ENCODE data around the gene CEP89. TPM values are rescaled to one million over a fixed set of nuclear protein-coding genes. Genes with fewer than 3 reads are reported as not detected.
"Not testable (repeated sequence)": the region's sequence is repeated elsewhere in the genome, so short reads cannot be mapped to it uniquely, and the experiment has no call there.

The CEP89 gene
- total RNA-seq, 2 donors from 2014 or later, result 19.3 to 20.6 TPM

GRCh38 chr19:32988724-32989123 lies 17.0 kb upstream of the CEP89 start:
- H3K9me3 ChIP-seq, result no peaks in the 10 kb centered on the region
- H3K27ac ChIP-seq, result no peak overlapping the region
- intact Hi-C loops (cut with DNase I), result no loop called here

GRCh38 chr19:32988254-32988653 lies 16.5 kb upstream of the CEP89 start:
- H3K27ac ChIP-seq; H3K27me3 ChIP-seq (replicated peaks; ENCODE audit: insufficient read depth); DNase-seq (ENCODE audit: low spot score); H3K4me3 ChIP-seq; H3K4me1 ChIP-seq (replicated peaks); H3K36me3 ChIP-seq; H3K9me3 ChIP-seq; intact Hi-C loops (cut with DNase I): not testable (repeated sequence)
- 67% methylated on average over 5 of the region's 5 CpGs for WGBS

More at GRCh38 chr19:32988724-32989123, 17.0 kb upstream of the CEP89 start:
- DNase-seq (ENCODE audit: low spot score), result no peak
- H3K36me3 ChIP-seq, result peaks cover 0 to under 1% of the 10 kb centered on the region in 2 donors
- no peak for TF ChIP-seq POLR2A (IDR thresholded peaks at IDR 0.05)
- no peak for TF ChIP-seq POLR2AphosphoS5 (IDR thresholded peaks at IDR 0.05)
- no peak for TF ChIP-seq CTCF (IDR thresholded peaks at IDR 0.05)
- H3K4me1 ChIP-seq (replicated peaks), result no peaks in the 10 kb centered on the region
- no peak overlapping the region for H3K4me3 ChIP-seq
- H3K27me3 ChIP-seq (replicated peaks; ENCODE audit: insufficient read depth), result no peaks in the 10 kb centered on the region
- 72% methylated on average over 5 of the region's 5 CpGs for WGBS

- WGBS, result 96% methylated on average over 6 of the region's 6 CpGs
- H3K27ac ChIP-seq; H3K27me3 ChIP-seq (replicated peaks; ENCODE audit: insufficient read depth); DNase-seq (ENCODE audit: low spot score); H3K4me1 ChIP-seq (replicated peaks); H3K9me3 ChIP-seq; H3K36me3 ChIP-seq; intact Hi-C loops (cut with DNase I); H3K4me3 ChIP-seq: not testable (repeated sequence)
These were observed 10.7 kb upstream of the CEP89 start for GRCh38 chr19:32982488-32982887.

GRCh38 chr19:32979807-32980206 lies 8.0 kb upstream of the CEP89 start:
- intact Hi-C loops (cut with DNase I); H3K36me3 ChIP-seq; H3K4me1 ChIP-seq (replicated peaks); H3K27ac ChIP-seq; DNase-seq (ENCODE audit: low spot score); H3K27me3 ChIP-seq (replicated peaks; ENCODE audit: insufficient read depth); H3K9me3 ChIP-seq; H3K4me3 ChIP-seq: not testable (repeated sequence)
- 90% methylated on average over 7 of the region's 7 CpGs for WGBS

GRCh38 chr19:32977813-32978212 lies 6.1 kb upstream of the CEP89 start:
- H3K9me3 ChIP-seq; H3K4me1 ChIP-seq (replicated peaks); H3K36me3 ChIP-seq; DNase-seq (ENCODE audit: low spot score); intact Hi-C loops (cut with DNase I); H3K27me3 ChIP-seq (replicated peaks; ENCODE audit: insufficient read depth); H3K4me3 ChIP-seq: not testable (repeated sequence)
- WGBS, result 91% methylated on average over 4 of the region's 4 CpGs
- H3K27ac ChIP-seq, result peak overlapping the region; percentile 80

GRCh38 chr19:32977280-32977679 lies 5.5 kb upstream of the CEP89 start:
- Histone ChIP-seq H3K27ac (peak overlapping the region; percentile 80), H3K4me1 (replicated peaks) (peaks cover 8% of the 10 kb centered on the region), H3K9me3 (no peaks in the 10 kb centered on the region), H3K36me3 (no peaks in the 10 kb centered on the region), H3K4me3 (no peak overlapping the region), H3K27me3 (replicated peaks; ENCODE audit: insufficient read depth) (no peaks in the 10 kb centered on the region)
- intact Hi-C loops (cut with DNase I), result no loop called here
- WGBS, result 42% methylated on average over 7 of the region's 7 CpGs
- peak; percentile 76 for DNase-seq (ENCODE audit: low spot score)
- peak; percentile 80 for TF ChIP-seq POLR2AphosphoS5 (IDR thresholded peaks at IDR 0.05)
- TF ChIP-seq CTCF (IDR thresholded peaks at IDR 0.05), result no peak
- no peak for TF ChIP-seq POLR2A (IDR thresholded peaks at IDR 0.05)

- Histone ChIP-seq H3K4me3 (no peak overlapping the region), H3K27ac (peak overlapping the region; percentile 80), H3K36me3 (no peaks in the 10 kb centered on the region), H3K9me3 (no peaks in the 10 kb centered on the region), H3K4me1 (replicated peaks) (peaks cover 8% of the 10 kb centered on the region), H3K27me3 (replicated peaks; ENCODE audit: insufficient read depth) (no peaks in the 10 kb centered on the region)
- intact Hi-C loops (cut with DNase I), result no loop called here
- TF ChIP-seq POLR2A (IDR thresholded peaks at IDR 0.05), result no peak
- TF ChIP-seq POLR2AphosphoS5 (IDR thresholded peaks at IDR 0.05), result peak; percentile 64
- peak; percentile 62 to 84 (median 79) for TF ChIP-seq CTCF (IDR thresholded peaks at IDR 0.05)
- WGBS, result 40% methylated on average over 14 of the region's 14 CpGs
- DNase-seq (ENCODE audit: low spot score), result peak; percentile 72
These were observed 4.6 kb upstream of the CEP89 start for GRCh38 chr19:32976223-32976805.
